Measurements from ENCODE around the gene FAM193A.
A peak's percentile ranks its signal among the peaks of the same experiment; 100 is the strongest.

The FAM193A gene

DNA sequence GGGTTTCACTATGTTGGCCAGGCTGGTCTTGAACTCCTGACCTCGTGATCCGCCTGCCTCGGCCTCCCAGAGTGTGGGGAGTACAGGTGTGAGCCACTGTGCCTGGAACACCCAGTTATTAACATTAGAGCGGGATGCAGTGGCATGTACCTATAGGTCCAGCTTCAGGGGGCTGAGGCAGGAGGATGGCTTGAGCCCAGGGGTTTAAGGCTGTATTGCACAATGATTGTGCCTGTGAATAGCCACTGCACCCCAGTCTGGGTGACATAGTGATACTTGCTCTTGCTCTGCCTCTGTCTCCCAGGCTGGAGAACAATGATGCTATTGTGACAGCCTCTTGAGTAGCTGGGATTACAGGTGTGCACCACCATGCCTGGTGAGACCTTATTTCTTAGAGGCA is 39.8 kb downstream of the FAM193A start:
- H3K4me3 ChIP-seq (ENCODE audit: control insufficient read depth, low read depth, low read length): no peak overlapping the region
- DNase-seq (ENCODE audit: low read depth): no peak
- no peak for TF ChIP-seq CTCF (conservative IDR thresholded peaks at IDR 0.05; ENCODE audit: control insufficient read depth, insufficient read depth, low read depth, low read length)

GRCh38 chr4:2578106-2578505 is 41.7 kb downstream of the FAM193A start:
- DNase-seq (ENCODE audit: low read depth): no peak
- H3K4me3 ChIP-seq (ENCODE audit: control insufficient read depth, low read depth, low read length): no peak overlapping the region
- TF ChIP-seq CTCF (conservative IDR thresholded peaks at IDR 0.05; ENCODE audit: control insufficient read depth, insufficient read depth, low read depth, low read length): no peak

DNA sequence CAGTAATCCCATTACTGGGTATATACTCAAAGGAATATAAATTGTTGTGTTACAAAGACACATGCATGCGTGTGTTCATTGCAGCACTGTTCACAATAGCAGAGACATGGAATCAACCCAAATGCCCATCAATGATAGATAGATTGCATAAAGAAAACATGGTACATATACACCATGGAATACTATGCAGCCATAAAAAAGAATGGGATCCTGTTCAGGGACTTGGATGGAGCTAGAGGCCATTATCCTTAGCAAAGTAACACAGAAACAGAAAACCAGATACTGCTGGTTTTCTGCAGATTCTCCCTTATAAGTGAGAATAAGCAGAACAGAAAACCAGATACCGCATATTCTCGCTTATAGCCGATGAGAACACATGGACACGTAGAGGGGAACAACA is 43.5 kb downstream of the FAM193A start:
- no peak for DNase-seq (ENCODE audit: low read depth)
- no peak for TF ChIP-seq CTCF (conservative IDR thresholded peaks at IDR 0.05; ENCODE audit: control insufficient read depth, insufficient read depth, low read depth, low read length)

DNA sequence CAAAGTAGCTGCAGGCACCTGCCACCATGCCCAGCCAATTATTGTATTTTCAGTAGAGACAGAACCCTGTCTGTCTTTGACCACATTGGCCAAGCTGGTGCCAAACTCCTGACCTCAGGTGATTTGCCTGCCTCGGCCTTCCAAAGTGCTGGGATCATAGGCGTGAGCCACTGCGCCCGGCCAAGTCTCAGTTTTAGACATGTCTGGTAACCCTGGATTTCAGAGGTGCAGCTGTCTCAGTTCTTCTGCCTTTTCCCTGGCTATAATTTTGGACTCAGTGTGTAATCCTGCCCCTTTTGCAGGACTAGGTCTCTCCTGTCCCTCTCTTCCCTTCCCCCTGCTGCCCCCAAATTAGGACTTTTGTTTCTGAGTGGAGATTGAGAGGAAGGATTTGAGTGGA is 46.6 kb downstream of the FAM193A start:
- H3K4me3 ChIP-seq (ENCODE audit: control insufficient read depth, low read depth, low read length): no peak overlapping the region
- DNase-seq (ENCODE audit: low read depth): no peak
- TF ChIP-seq CTCF (conservative IDR thresholded peaks at IDR 0.05; ENCODE audit: control insufficient read depth, insufficient read depth, low read depth, low read length): no peak

More for the DNA sequence above, 43.5 kb downstream of the FAM193A start:
- H3K4me3 ChIP-seq (ENCODE audit: control insufficient read depth, low read depth, low read length): no peak overlapping the region

GRCh38 chr4:2583517-2583916 is 47.1 kb downstream of the FAM193A start:
- H3K4me3 ChIP-seq (ENCODE audit: control insufficient read depth, low read depth, low read length): no peak overlapping the region
- DNase-seq (ENCODE audit: low read depth): peak; percentile 48
- TF ChIP-seq CTCF (conservative IDR thresholded peaks at IDR 0.05; ENCODE audit: control insufficient read depth, insufficient read depth, low read depth, low read length): no peak

DNA sequence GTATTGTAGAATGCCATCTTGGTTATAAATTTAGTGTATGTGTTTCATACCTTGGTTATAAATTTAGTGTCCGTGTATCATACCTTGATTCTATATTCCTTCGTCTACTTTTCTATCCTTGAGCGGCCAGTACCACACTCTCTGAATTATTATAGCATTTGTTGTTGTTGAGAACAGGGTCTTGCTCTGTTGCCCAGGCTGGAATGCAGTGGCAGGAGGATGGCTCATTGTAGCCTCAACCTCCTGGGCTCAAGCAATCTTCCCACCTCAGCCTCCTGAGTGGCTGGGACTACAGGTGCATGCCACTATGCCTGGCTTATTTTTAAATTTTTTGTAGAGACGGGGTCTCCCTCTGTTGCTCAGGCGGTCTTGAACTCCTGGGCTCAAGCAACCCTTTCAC is 50.1 kb downstream of the FAM193A start:
- no peak for DNase-seq (ENCODE audit: low read depth)
- no peak overlapping the region for H3K4me3 ChIP-seq (ENCODE audit: control insufficient read depth, low read depth, low read length)
- TF ChIP-seq CTCF (conservative IDR thresholded peaks at IDR 0.05; ENCODE audit: control insufficient read depth, insufficient read depth, low read depth, low read length): no peak

- peak; percentile 25 for DNase-seq (ENCODE audit: low read depth)
- H3K4me3 ChIP-seq (ENCODE audit: control insufficient read depth, low read depth, low read length): no peak overlapping the region
- no peak for TF ChIP-seq CTCF (conservative IDR thresholded peaks at IDR 0.05; ENCODE audit: control insufficient read depth, insufficient read depth, low read depth, low read length)
These were observed 50.9 kb downstream of the FAM193A start for GRCh38 chr4:2587213-2587823.

Measured in fibroblast of mammary gland (primary cell).